AG04450 (cell line): ENCODE results near the gene FARP1. TPM values are rescaled to one million over a fixed set of nuclear protein-coding genes. Genes with fewer than 3 reads are reported as not detected.

Experiments
- CTCF ChIA-PET: fragments of 300-600, 350-600 bp; formaldehyde crosslinking; extraction: SDS; loops from one replicate; lab custom pipeline; 2022; ENCODE audit warnings: antibody characterized with exemption, inconsistent platforms; lab: Charles Lee
- POLR2A ChIA-PET: fragments of 350-600 bp; formaldehyde crosslinking; extraction: SDS; loops from one replicate; lab custom pipeline; 2021; ENCODE audit warnings: antibody characterized with exemption, inconsistent platforms; lab: Yijun Ruan, JAX
- DNase-seq: peaks from one replicate; pipeline ENCODE4 v3.0.0-alpha.2; 2011; ENCODE audit warnings: low read depth, low spot score
- H3K27ac ChIP-seq: one replicate; pipeline ENCODE4 v1.5.1; 2012; ENCODE audit warnings: low read depth, low read length, control low read depth
- H3K27me3 ChIP-seq: one replicate; pipeline ENCODE4 v1.6.0; 2012; ENCODE audit warnings: low read length; ENCODE audit not compliant: control insufficient read depth, insufficient read depth
- H3K4me3 ChIP-seq: 2 replicates; pipeline ENCODE4 v1.5.1; 2011; ENCODE audit warnings: mild to moderate bottlenecking, low read depth, low read length, control low read depth
- H3K9me3 ChIP-seq: 2 replicates; pipeline ENCODE4 v1.5.1; 2012; ENCODE audit warnings: low read length; ENCODE audit not compliant: control insufficient read depth, insufficient read depth
- CTCF ChIP-seq: IDR thresholded peaks from 2 replicates; pipeline ENCODE4 v1.5.1; 2011; ENCODE audit warnings: low read depth, low read length, control low read depth, inconsistent platforms
- polyA plus RNA-seq: library from polyadenylated mRNA; depleted of rRNA; stranded (reverse); fragments of >200 nt; gene quantifications from 2 replicates; pipeline ENCODE4 v1.2.3, GENCODE V29; 2011

The FARP1 gene
- polyA plus RNA-seq, 1 experiment = 76.4 TPM

- H3K4me3 ChIP-seq = no peak overlapping the region
- DNase-seq = no peak
- no peak for TF ChIP-seq CTCF
- CTCF ChIA-PET = no interaction called here
- no peaks in the 10 kb centered on the region for H3K27me3 ChIP-seq
- H3K27ac ChIP-seq = no peak overlapping the region
- POLR2A ChIA-PET = no interaction called here
- H3K9me3 ChIP-seq = no peaks in the 10 kb centered on the region
These were observed 216.0 kb downstream of the FARP1 start for GRCh38 chr13:98358937-98359336.

GRCh38 chr13:98360545-98360944 lies 217.7 kb downstream of the FARP1 start:
- CTCF ChIA-PET = no interaction called here

GRCh38 chr13:98363326-98363725 lies 220.4 kb downstream of the FARP1 start:
- TF ChIP-seq CTCF = no peak
- H3K9me3 ChIP-seq = no peaks in the 10 kb centered on the region
- H3K27ac ChIP-seq = no peak overlapping the region
- no peaks in the 10 kb centered on the region for H3K27me3 ChIP-seq
- H3K4me3 ChIP-seq = no peak overlapping the region
- POLR2A ChIA-PET = no interaction called here
- no peak for DNase-seq
- CTCF ChIA-PET = no interaction called here

More at GRCh38 chr13:98360545-98360944, 217.7 kb downstream of the FARP1 start:
- H3K4me3 ChIP-seq = no peak overlapping the region
- DNase-seq = no peak
- no peak for TF ChIP-seq CTCF
- no peaks in the 10 kb centered on the region for H3K9me3 ChIP-seq
- POLR2A ChIA-PET = no interaction called here
- no peaks in the 10 kb centered on the region for H3K27me3 ChIP-seq
- H3K27ac ChIP-seq = no peak overlapping the region

- Histone ChIP-seq H3K9me3 (no peaks in the 10 kb centered on the region), H3K27ac (no peak overlapping the region), H3K27me3 (no peaks in the 10 kb centered on the region), H3K4me3 (no peak overlapping the region)
- ChIA-PET CTCF (interaction anchor here (0.9 kb wide), 1 partner anchor 16 kb away, joined by 3 read pairs; no protein-coding TSS in a partner anchor), POLR2A (no interaction called here)
- no peak for DNase-seq
- TF ChIP-seq CTCF = no peak
These were observed 221.3 kb downstream of the FARP1 start for GRCh38 chr13:98364179-98364578.

GRCh38 chr13:98364647-98365046 lies 221.8 kb downstream of the FARP1 start:
- Histone ChIP-seq H3K4me3 (no peak overlapping the region), H3K9me3 (no peaks in the 10 kb centered on the region), H3K27ac (no peak overlapping the region), H3K27me3 (no peaks in the 10 kb centered on the region)
- no peak for TF ChIP-seq CTCF
- POLR2A ChIA-PET = no interaction called here
- DNase-seq = no peak
- CTCF ChIA-PET = interaction anchor here (0.9 kb wide), 1 partner anchor 16 kb away, joined by 3 read pairs; no protein-coding TSS in a partner anchor
